ENCODE data around the gene AMOT.

DNA sequence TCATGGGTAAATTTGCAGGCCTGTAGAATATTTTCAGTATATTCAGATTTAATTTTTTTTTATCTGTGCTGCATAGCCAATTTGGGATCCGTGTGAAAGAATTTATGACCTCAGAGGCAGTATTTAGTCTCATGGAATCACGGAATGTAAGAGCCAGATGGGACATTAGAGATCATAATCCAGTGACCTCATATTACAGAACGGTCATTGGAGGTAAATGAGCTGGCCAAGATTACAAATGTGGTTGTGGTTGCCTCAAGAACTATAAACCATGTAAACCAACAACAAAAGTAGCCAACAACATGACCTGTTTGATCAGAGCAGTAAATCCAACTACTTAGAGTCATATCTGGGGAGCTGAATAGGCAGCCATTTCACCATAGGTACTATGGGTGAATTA is 71.6 kb downstream of the AMOT start:
- TF ChIP-seq POLR2A (IDR thresholded peaks at IDR 0.05) = no peak
- TF ChIP-seq, protein P1, sequence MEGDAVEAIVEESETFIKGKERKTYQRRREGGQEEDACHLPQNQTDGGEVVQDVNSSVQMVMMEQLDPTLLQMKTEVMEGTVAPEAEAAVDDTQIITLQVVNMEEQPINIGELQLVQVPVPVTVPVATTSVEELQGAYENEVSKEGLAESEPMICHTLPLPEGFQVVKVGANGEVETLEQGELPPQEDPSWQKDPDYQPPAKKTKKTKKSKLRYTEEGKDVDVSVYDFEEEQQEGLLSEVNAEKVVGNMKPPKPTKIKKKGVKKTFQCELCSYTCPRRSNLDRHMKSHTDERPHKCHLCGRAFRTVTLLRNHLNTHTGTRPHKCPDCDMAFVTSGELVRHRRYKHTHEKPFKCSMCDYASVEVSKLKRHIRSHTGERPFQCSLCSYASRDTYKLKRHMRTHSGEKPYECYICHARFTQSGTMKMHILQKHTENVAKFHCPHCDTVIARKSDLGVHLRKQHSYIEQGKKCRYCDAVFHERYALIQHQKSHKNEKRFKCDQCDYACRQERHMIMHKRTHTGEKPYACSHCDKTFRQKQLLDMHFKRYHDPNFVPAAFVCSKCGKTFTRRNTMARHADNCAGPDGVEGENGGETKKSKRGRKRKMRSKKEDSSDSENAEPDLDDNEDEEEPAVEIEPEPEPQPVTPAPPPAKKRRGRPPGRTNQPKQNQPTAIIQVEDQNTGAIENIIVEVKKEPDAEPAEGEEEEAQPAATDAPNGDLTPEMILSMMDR (IDR thresholded peaks at IDR 0.05) = no peak
